SK-N-SH (cell line): ENCODE results near the gene TUBGCP3. TPM values are rescaled to one million over a fixed set of nuclear protein-coding genes. Genes with fewer than 3 reads are reported as not detected.

Experiments
- CTCF ChIA-PET: fragments of 300-600, 350-600 bp; formaldehyde crosslinking; extraction: SDS; loops from one replicate; lab custom pipeline; 2021; lab: Yijun Ruan, JAX
- POLR2A ChIA-PET: fragments of 350-600 bp; sonication (Branson Sonifier 250); formaldehyde crosslinking; extraction: SDS; loops from one replicate; lab custom pipeline; 2020; ENCODE audit warnings: antibody characterized with exemption, inconsistent platforms; lab: Yijun Ruan, JAX
- DNase-seq: peaks from one replicate; pipeline ENCODE4 v3.0.0; 2012
- H2AFZ ChIP-seq: fragments of 200-600 bp; sonication (generic); 2 replicates; pipeline ENCODE4 v1.8.1; 2016; ENCODE audit warnings: antibody characterized with exemption, mild to moderate bottlenecking, low read depth
- H3F3A ChIP-seq: fragments of 200-600 bp; sonication (generic); replicated peaks from 2 replicates; pipeline ENCODE3; 2016; ENCODE audit warnings: antibody characterized with exemption, mild to moderate bottlenecking; ENCODE audit not compliant: insufficient read depth
- H3K27ac ChIP-seq, 2 experiments: fragments of 200-500 bp in 1 of 2; fragments of 200-600 bp in 1 of 2; sonication (Bioruptor generic) in 1 of 2; sonication (generic), shearing (Covaris generic) in 1 of 2; 2 replicates each; pipeline versions ENCODE4 v1.5.1 to v1.6.1; 2014 to 2016; ENCODE audit warnings: low read depth in 2 of 2, inconsistent platforms in 1 of 2, low read length in 1 of 2, mild to moderate bottlenecking in 1 of 2, mixed read lengths in 1 of 2
- H3K27me3 ChIP-seq: fragments of 200-600 bp; sonication (generic), shearing (Covaris generic); 2 replicates; pipeline ENCODE4 v1.6.1; 2016; ENCODE audit warnings: mixed run types; ENCODE audit not compliant: insufficient read depth
- H3K36me3 ChIP-seq, 2 experiments: fragments of 200-500 bp in 1 of 2; fragments of 200-600 bp in 1 of 2; sonication (Bioruptor generic) in 1 of 2; sonication (generic) in 1 of 2; replicated peaks in 1 of 2; 2 replicates each; pipeline versions ENCODE3 to v1.5.1; 2014 to 2016; ENCODE audit warnings: low read length in 1 of 2, mild to moderate bottlenecking in 1 of 2; ENCODE audit not compliant: insufficient read depth in 2 of 2, control insufficient read depth in 1 of 2
- H3K4me1 ChIP-seq, 2 experiments: fragments of 200-500 bp in 1 of 2; fragments of 200-600 bp in 1 of 2; sonication (Bioruptor generic) in 1 of 2; sonication (generic), shearing (Covaris generic) in 1 of 2; 2 replicates each; pipeline versions ENCODE4 v1.5.1 to v1.6.1; 2014 to 2016; ENCODE audit warnings: low read depth in 1 of 2, low read length in 1 of 2, mixed run types in 1 of 2; ENCODE audit not compliant: insufficient read depth in 2 of 2, control insufficient read depth in 1 of 2
- H3K4me2 ChIP-seq: fragments of 200-600 bp; sonication (generic), shearing (Covaris generic); 2 replicates; pipeline ENCODE4 v1.6.1; 2017; ENCODE audit warnings: mixed run types
- H3K4me3 ChIP-seq, 2 experiments: fragments of 200-500 bp in 1 of 2; fragments of 200-600 bp in 1 of 2; sonication (Bioruptor generic) in 1 of 2; sonication (generic), shearing (Covaris generic) in 1 of 2; 2 replicates each; pipeline versions ENCODE4 v1.5.1 to v1.8.1; 2014 to 2016; ENCODE audit warnings: low read depth in 2 of 2, inconsistent platforms in 1 of 2, low read length in 1 of 2, mild to moderate bottlenecking in 1 of 2, mixed read lengths in 1 of 2, moderate library complexity in 1 of 2
- H3K79me2 ChIP-seq: fragments of 200-600 bp; sonication (generic); 2 replicates; pipeline ENCODE4 v1.8.1; 2017; ENCODE audit warnings: mild to moderate bottlenecking; ENCODE audit not compliant: insufficient read depth
- H3K9ac ChIP-seq: fragments of 200-600 bp; sonication (generic); 2 replicates; pipeline ENCODE4 v1.6.1; 2017; ENCODE audit warnings: mixed run types
- H3K9me2 ChIP-seq: fragments of 200-600 bp; sonication (generic); 2 replicates; pipeline ENCODE4 v1.6.1; 2017; ENCODE audit warnings: mixed run types
- H3K9me3 ChIP-seq: fragments of 200-600 bp; sonication (generic); 2 replicates; pipeline ENCODE4 v1.6.1; 2017; ENCODE audit warnings: mixed run types, mild to moderate bottlenecking, moderate library complexity
- H4K20me1 ChIP-seq: fragments of 200-600 bp; sonication (generic); 2 replicates; pipeline ENCODE4 v1.6.1; 2017; ENCODE audit warnings: mild to moderate bottlenecking, mixed run types; ENCODE audit not compliant: insufficient read depth
- CTCF ChIP-seq: fragments of 200-600 bp; sonication (generic); IDR thresholded peaks from 2 replicates; pipeline ENCODE4 v1.6.1; 2017; ENCODE audit warnings: antibody characterized with exemption, mild to moderate bottlenecking, moderate library complexity
- ELF1 ChIP-seq: IDR thresholded peaks from 2 replicates; pipeline ENCODE4 v1.4.0; 2012
- EZH2phosphoT487 ChIP-seq: fragments of 200-600 bp; sonication (generic); IDR thresholded peaks from 2 replicates; pipeline ENCODE4 v1.6.1; 2017; ENCODE audit warnings: low read depth, mixed run types, mild to moderate bottlenecking, antibody characterized with exemption, moderate library complexity, borderline replicate concordance
- FOSL2 ChIP-seq: IDR thresholded peaks from 2 replicates; pipeline ENCODE4 v1.4.0; 2012; ENCODE audit warnings: low read depth, mild to moderate bottlenecking, moderate library complexity, borderline replicate concordance
- FOXM1 ChIP-seq: IDR thresholded peaks from 2 replicates; pipeline ENCODE4 v1.4.0; 2012; ENCODE audit warnings: low read depth, mild to moderate bottlenecking
- GABPA ChIP-seq: IDR thresholded peaks from 2 replicates; pipeline ENCODE4 v1.4.0; 2012; ENCODE audit warnings: low read depth, mild to moderate bottlenecking
- GATA2 ChIP-seq: sonication (generic); formaldehyde crosslinking; IDR thresholded peaks from 2 replicates; pipeline ENCODE4 v1.5.0; 2020; ENCODE audit warnings: mild to moderate bottlenecking, missing genetic modification reagents
- JUND ChIP-seq: IDR thresholded peaks from 2 replicates; pipeline ENCODE4 v1.4.0; 2012
- MAX ChIP-seq: IDR thresholded peaks from 2 replicates; pipeline ENCODE4 v1.4.0; 2012; ENCODE audit warnings: low read depth
- MEF2A ChIP-seq: IDR thresholded peaks from 2 replicates; pipeline ENCODE4 v1.4.0; 2012; ENCODE audit warnings: low read depth, borderline replicate concordance
- NFIC ChIP-seq: IDR thresholded peaks from 2 replicates; pipeline ENCODE4 v1.4.0; 2012; ENCODE audit warnings: borderline replicate concordance
- NRF1 ChIP-seq: IDR thresholded peaks from 2 replicates; pipeline ENCODE4 v1.6.1; 2012; ENCODE audit warnings: low read depth, mild to moderate bottlenecking, low read length
- PBX3 ChIP-seq: IDR thresholded peaks from 2 replicates; pipeline ENCODE4; 2012
- REST ChIP-seq: IDR thresholded peaks from 2 replicates; pipeline ENCODE4 v1.6.1; 2012; ENCODE audit warnings: mild to moderate bottlenecking, low read depth, low read length, moderate library complexity
- RFX5 ChIP-seq: IDR thresholded peaks from 2 replicates; pipeline ENCODE4 v1.6.1; 2012; ENCODE audit warnings: mild to moderate bottlenecking, improper control_type of control experiment, low read length
- SIN3A ChIP-seq: IDR thresholded peaks from 2 replicates; pipeline ENCODE4 v1.6.1; 2012; ENCODE audit warnings: low read depth, mild to moderate bottlenecking, low read length, moderate library complexity, borderline replicate concordance
- TCF12 ChIP-seq: IDR thresholded peaks from 2 replicates; pipeline ENCODE4 v1.4.0; 2012
- TEAD4 ChIP-seq: IDR thresholded peaks from 2 replicates; pipeline ENCODE4 v1.4.0; 2012; ENCODE audit warnings: mild to moderate bottlenecking, borderline replicate concordance; ENCODE audit not compliant: insufficient read depth
- USF1 ChIP-seq: IDR thresholded peaks from 2 replicates; pipeline ENCODE4 v1.4.0; 2012; ENCODE audit warnings: low read depth, borderline replicate concordance
- USF2 ChIP-seq: fragments of 150-350 bp; IDR thresholded peaks from 2 replicates; pipeline ENCODE4 v1.6.1; 2017; ENCODE audit warnings: antibody characterized with exemption, low read length, low read depth, borderline replicate concordance
- YY1 ChIP-seq: IDR thresholded peaks from 2 replicates; pipeline ENCODE4 v1.4.0; 2012; ENCODE audit warnings: low read depth, mild to moderate bottlenecking
- ZBTB33 ChIP-seq: IDR thresholded peaks from 2 replicates; pipeline ENCODE4 v1.4.0; 2012; ENCODE audit warnings: low read depth, borderline replicate concordance
- WGBS: methylation state at CpG from one replicate; pipeline ENCODE4 v1.1.6; 2017; ENCODE audit warnings: low lambda C conversion rate; 5-methylcytosine and 5-hydroxymethylcytosine counted together
- polyA plus RNA-seq, 3 experiments: library from polyadenylated mRNA; depleted of rRNA; stranded (reverse); fragments of >200 nt; gene quantifications; 2 replicates each; pipeline ENCODE4 v1.2.3, GENCODE V29; 2012

Gene TUBGCP3
- polyA plus RNA-seq, 1 of the 3 experiments (the other 2 are of a cell fraction) = 16.8 TPM

GRCh38 chr13:112606109-112607001, 18.4 kb upstream of the TUBGCP3 start:
- Histone ChIP-seq H3F3A (no peaks in the 10 kb centered on the region), H3K27ac (no peak overlapping the region; a peak in 1 of 4 replicates), H3K4me2 (peak overlapping the region; percentile 71), H3K36me3 (no peaks in the 10 kb centered on the region), H2AFZ (peak overlapping the region; percentile 91), H3K9me2 (no peaks in the 10 kb centered on the region), H3K79me2 (no peaks in the 10 kb centered on the region), H3K4me1 (no peaks in the 10 kb centered on the region; a peak in 1 of 4 replicates), H3K27me3 (no peaks in the 10 kb centered on the region; the same call in 1 of the 2 replicates), H3K9ac (peak overlapping the region; percentile 18; the same call in 1 of the 2 replicates), H3K9me3 (no peaks in the 10 kb centered on the region), H4K20me1 (no peaks in the 10 kb centered on the region), H3K4me3 (peak overlapping the region; percentile 55 to 61)
- 5% methylated on average over 43 of the region's 45 CpGs for WGBS
- POLR2A ChIA-PET = interaction anchor here (2.1 kb wide), 1 partner anchor 19 kb away, joined by 7 read pairs; the partner anchor contains the start of gene TUBGCP3
- CTCF ChIA-PET = interaction anchor here (0.6 to 3.5 kb wide), 40 partner anchors 8 to 1128 kb away, joined by 3 to 32 read pairs (median 4); partner anchors contain the start of gene TUBGCP3
- DNase-seq = peak; percentile 94
- TF ChIP-seq FOXM1 (no peak), TCF12 (no peak), YY1 (no peak), USF2 (no peak), ZBTB33 (no peak), SIN3A (no peak), ELF1 (no peak), NFIC (no peak), MAX (no peak), RFX5 (no peak), PBX3 (no peak), EZH2phosphoT487 (no peak), CTCF (peak; percentile 95), GATA2 (no peak), NRF1 (no peak), MEF2A (no peak), REST (no peak), GABPA (no peak), TEAD4 (no peak), USF1 (no peak), FOSL2 (no peak), JUND (no peak)
